ENCODE results near the gene RCAN1.

RCAN1 gene

DNA sequence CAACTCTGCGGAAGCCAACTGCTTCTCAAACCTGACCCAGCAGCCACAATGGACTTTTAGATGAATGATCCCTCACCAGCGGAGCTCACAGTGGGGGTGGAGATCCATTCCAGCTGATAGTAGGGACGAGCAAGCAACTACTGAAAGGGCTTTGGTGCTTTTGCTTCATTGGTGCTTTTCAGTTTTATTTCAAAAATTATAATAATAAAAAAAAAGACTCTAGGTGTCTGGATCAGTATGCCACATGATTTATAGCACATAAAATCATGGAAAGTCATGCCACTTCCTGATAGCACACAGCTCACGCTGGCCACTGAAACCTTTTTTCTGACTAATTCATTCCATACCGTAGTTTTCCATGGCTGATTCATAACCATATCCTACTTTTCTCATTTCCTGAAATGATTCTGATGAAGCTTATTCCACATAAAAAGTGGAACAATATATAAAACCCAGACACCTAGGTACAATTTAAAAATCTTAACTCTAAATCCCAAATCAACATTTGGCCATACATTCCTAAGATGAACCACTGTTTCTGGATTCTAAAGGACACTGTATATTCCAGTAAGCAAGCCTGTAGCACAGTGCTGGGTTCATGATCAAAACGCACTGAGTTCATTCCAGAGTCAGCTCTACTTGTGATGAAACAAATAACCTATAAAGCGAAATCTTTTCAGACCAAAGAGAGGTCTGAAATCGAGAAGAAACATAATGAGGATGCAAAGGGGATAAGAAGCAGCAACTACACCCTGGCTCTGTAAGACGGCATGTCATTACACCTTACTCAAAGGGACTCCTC, 61.6 kb downstream of the RCAN1 start:
- Histone ChIP-seq H3K36me3 (replicated peaks; ENCODE audit: low read depth, low read length) (no peaks in the 10 kb centered on the region), H3K27ac (ENCODE audit: low read length) (no peak overlapping the region), H3K27me3 (ENCODE audit: low read depth, low read length) (no peaks in the 10 kb centered on the region), H2AFZ (ENCODE audit: low read depth, low read length) (no peak overlapping the region), H3K9me3 (ENCODE audit: insufficient read depth, low read length) (no peaks in the 10 kb centered on the region), H3K4me3 (ENCODE audit: low read length) (no peak overlapping the region), H3K79me2 (ENCODE audit: low read length) (no peaks in the 10 kb centered on the region), H3K4me1 (ENCODE audit: low read length) (peaks cover 4% of the 10 kb centered on the region; the same call in 1 of the 2 replicates), H3K9ac (ENCODE audit: low read length) (no peak overlapping the region), H4K20me1 (ENCODE audit: insufficient read depth, low read length) (no peaks in the 10 kb centered on the region), H3K4me2 (ENCODE audit: low read length) (no peak overlapping the region)
- TF ChIP-seq CTCF (IDR thresholded peaks at IDR 0.05; ENCODE audit: low read depth, low read length) = no peak
- TF ChIP-seq EZH2phosphoT487 (IDR thresholded peaks at IDR 0.05; ENCODE audit: low read depth) = no peak

- TF ChIP-seq CTCF (IDR thresholded peaks at IDR 0.05; ENCODE audit: low read depth, low read length) = no peak
- TF ChIP-seq EZH2phosphoT487 (IDR thresholded peaks at IDR 0.05; ENCODE audit: low read depth) = no peak
- Histone ChIP-seq H2AFZ (ENCODE audit: low read depth, low read length) (no peak overlapping the region), H3K36me3 (replicated peaks; ENCODE audit: low read depth, low read length) (no peaks in the 10 kb centered on the region), H3K27ac (ENCODE audit: low read length) (no peak overlapping the region), H3K27me3 (ENCODE audit: low read depth, low read length) (no peaks in the 10 kb centered on the region), H3K9me3 (ENCODE audit: insufficient read depth, low read length) (no peaks in the 10 kb centered on the region), H3K4me3 (ENCODE audit: low read length) (no peak overlapping the region), H3K4me1 (ENCODE audit: low read length) (peaks cover 4% of the 10 kb centered on the region; the same call in 1 of the 2 replicates), H3K4me2 (ENCODE audit: low read length) (no peak overlapping the region), H3K79me2 (ENCODE audit: low read length) (no peaks in the 10 kb centered on the region), H3K9ac (ENCODE audit: low read length) (no peak overlapping the region), H4K20me1 (ENCODE audit: insufficient read depth, low read length) (no peaks in the 10 kb centered on the region)
Measured at GRCh38 chr21:34552360-34553098, 62.4 kb downstream of the RCAN1 start.

DNA sequence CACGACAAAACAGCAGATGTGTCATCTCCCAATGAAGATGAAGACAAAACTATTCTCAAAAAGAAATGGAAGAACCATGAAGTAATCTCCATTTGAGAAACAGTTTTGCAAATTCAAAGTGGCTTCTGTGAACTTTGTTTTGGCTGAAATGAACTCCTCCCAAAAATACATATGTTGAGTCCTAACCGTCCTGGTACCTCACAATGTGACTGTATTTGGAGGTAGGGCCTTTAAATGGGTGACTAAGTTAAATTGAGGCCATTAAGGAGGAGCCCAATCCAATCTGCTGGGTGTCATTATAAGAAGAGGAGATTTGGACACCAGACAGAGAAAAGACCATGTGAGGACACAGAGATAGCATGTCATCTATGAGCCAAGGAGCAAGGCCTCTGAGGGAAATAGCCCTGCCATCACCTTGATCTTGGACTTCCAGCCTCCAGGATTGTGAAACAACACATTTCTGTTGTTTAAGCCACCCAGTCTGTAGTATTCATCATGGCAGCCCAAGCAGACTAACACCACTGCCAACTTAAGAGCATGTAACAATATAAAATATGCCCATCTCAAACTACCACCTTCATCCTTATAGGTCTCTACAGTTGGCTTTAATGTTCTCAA, 64.6 kb downstream of the RCAN1 start:
- Histone ChIP-seq H2AFZ (ENCODE audit: low read depth, low read length) (no peak overlapping the region), H3K4me2 (ENCODE audit: low read length) (no peak overlapping the region), H3K79me2 (ENCODE audit: low read length) (no peaks in the 10 kb centered on the region), H3K27ac (ENCODE audit: low read length) (no peak overlapping the region), H3K36me3 (replicated peaks; ENCODE audit: low read depth, low read length) (no peaks in the 10 kb centered on the region), H3K4me3 (ENCODE audit: low read length) (no peak overlapping the region), H3K27me3 (ENCODE audit: low read depth, low read length) (no peaks in the 10 kb centered on the region), H4K20me1 (ENCODE audit: insufficient read depth, low read length) (no peaks in the 10 kb centered on the region), H3K9me3 (ENCODE audit: insufficient read depth, low read length) (no peaks in the 10 kb centered on the region), H3K9ac (ENCODE audit: low read length) (no peak overlapping the region), H3K4me1 (ENCODE audit: low read length) (peaks cover 18% of the 10 kb centered on the region)
- TF ChIP-seq CTCF (IDR thresholded peaks at IDR 0.05; ENCODE audit: low read depth, low read length) (no peak), EZH2phosphoT487 (IDR thresholded peaks at IDR 0.05; ENCODE audit: low read depth) (no peak)

Data from OCI-LY3 (cell line).